Hepatocyte (in vitro differentiated cells): ENCODE measurements around the gene NEURL4.

ENCODE experiments used
- EZH2 ChIP-seq: fragments of 200-600 bp; sonication (generic); IDR thresholded peaks from 2 replicates; pipeline ENCODE4 v1.6.1; 2016; ENCODE audit warnings: antibody characterized with exemption, mild to moderate bottlenecking, borderline replicate concordance
- TF ChIP-seq, protein P1 (sequence below): fragments of 200-600 bp; sonication (generic); IDR thresholded peaks from 2 replicates; pipeline ENCODE4 v1.5.1; 2016; ENCODE audit warnings: antibody characterized with exemption, mild to moderate bottlenecking; ENCODE audit not compliant: poor library complexity

DNA sequence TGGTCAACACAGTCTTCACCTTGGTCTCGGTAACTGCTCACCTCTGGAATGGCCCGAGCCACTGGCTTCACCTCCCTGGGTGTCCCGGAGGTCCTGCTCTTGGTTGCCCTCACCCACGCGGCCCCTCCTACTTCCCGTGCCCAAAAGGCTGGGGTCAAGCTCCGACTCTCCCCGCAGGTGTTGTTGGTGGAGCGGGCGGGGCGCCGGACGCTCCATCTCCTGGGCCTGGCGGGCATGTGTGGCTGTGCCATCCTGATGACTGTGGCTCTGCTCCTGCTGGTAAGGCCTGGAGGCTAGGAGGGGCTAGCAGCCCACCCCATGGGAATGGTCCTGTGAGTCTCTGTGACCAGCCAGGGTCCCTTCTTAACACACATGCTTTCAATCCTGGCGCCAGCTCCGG lies 44.2 kb downstream of the NEURL4 start:
- TF ChIP-seq EZH2, result no peak
- TF ChIP-seq, protein P1, sequence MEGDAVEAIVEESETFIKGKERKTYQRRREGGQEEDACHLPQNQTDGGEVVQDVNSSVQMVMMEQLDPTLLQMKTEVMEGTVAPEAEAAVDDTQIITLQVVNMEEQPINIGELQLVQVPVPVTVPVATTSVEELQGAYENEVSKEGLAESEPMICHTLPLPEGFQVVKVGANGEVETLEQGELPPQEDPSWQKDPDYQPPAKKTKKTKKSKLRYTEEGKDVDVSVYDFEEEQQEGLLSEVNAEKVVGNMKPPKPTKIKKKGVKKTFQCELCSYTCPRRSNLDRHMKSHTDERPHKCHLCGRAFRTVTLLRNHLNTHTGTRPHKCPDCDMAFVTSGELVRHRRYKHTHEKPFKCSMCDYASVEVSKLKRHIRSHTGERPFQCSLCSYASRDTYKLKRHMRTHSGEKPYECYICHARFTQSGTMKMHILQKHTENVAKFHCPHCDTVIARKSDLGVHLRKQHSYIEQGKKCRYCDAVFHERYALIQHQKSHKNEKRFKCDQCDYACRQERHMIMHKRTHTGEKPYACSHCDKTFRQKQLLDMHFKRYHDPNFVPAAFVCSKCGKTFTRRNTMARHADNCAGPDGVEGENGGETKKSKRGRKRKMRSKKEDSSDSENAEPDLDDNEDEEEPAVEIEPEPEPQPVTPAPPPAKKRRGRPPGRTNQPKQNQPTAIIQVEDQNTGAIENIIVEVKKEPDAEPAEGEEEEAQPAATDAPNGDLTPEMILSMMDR, result no peak
